Amygdala (tissue), 56 donors: Measurements from ENCODE around the gene OPN1MW3.
"Not testable (repeated sequence)": the region's sequence is repeated elsewhere in the genome, so short reads cannot be mapped to it uniquely, and the experiment has no call there.

Source experiments
- DNase-seq, 56 donors: peaks; one replicate each; lab custom pipeline; 2025; lab: John Stamatoyannopoulos, UW

The OPN1MW3 gene

DNA sequence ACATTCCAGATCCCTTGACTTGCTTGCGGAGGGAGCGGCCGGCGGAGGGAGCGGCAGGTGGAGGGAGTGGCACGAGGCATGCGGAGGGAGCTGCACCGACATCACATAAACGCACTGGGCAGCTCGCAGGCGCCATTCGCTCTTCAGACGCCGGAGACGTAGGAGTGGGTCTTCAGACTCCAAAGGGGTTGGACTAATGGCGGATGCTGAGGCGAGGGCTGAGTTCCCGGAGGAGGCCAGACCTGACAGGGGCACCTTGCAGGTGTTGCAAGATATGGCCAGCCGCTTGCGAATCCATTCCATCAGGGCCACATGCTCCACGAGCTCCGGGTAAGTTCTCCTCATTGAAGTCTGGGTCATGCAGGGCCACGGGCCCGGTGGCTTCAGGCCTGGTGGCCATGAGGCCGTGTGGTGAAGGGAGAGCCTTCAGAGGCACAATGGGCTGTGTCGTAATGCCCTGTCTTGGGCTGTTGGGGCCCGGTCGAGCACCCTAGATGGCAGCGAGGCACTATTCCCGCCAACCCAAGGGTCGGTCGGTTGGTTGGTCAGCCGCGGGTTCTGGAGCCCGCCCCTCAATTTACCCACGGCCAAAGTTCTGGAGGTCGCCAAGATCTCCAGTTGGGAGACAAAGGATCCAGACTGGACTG is 38.4 kb downstream of the OPN1MW3 start, which contains the start of gene TKTL1:
Gene TKTL1, plus strand, starts transcription at position 132 of the 647 bp plus-strand sequence. Its CDS starts 65 bp downstream, at position 197.
- DNase-seq = no peak

GRCh38 chrX:154296731-154297130 is 39.3 kb downstream of the OPN1MW3 start:
- DNase-seq = no peak

DNA sequence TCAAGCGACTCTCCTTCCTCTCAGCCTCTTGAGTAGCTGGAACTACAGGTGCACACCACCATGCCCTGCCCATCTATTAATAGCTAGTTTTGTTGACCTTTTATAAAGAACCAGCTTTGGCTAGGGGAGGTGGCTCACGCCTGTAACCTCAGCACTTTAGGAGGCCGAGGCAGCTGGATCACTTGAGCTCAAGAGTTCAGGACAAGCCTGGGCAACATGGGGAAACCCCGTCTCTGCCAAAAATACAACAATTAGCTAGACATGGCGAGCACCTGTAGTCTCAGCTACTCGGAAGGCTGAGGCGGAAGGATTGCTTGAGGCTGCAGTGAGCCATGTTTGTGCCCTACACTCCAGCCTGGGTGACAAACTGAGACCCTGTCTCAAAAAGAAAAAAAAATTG is 40.9 kb downstream of the OPN1MW3 start:
- no peak for DNase-seq

GRCh38 chrX:154300816-154301215 is 43.4 kb downstream of the OPN1MW3 start:
- no peak for DNase-seq

DNA sequence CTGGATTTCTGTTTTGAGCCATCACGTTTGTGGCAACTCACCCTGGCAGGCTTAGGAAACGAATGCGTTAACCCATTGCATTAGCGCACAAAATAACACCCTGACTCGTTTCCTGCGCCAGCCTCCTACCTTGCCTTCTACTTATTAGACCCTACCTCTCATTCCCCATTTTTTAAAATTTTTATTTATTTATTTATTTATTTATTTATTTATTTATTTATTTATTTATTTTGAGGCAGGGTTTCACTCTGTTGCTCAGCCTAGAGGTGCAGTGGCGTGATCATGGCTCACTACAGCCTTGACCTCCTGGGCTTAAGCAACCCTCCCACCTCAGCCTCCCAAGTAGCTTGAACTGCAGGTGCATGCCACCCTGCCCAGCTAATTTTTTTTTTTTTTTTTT is 45.6 kb downstream of the OPN1MW3 start:
- not testable (repeated sequence) for DNase-seq

- no peak for DNase-seq
Measured at GRCh38 chrX:154303476-154303875, 46.1 kb downstream of the OPN1MW3 start.

- no peak for DNase-seq
Measured at GRCh38 chrX:154304846-154305245, 47.5 kb downstream of the OPN1MW3 start.

- no peak for DNase-seq
Measured at GRCh38 chrX:154305541-154306205, 48.3 kb downstream of the OPN1MW3 start.

DNA sequence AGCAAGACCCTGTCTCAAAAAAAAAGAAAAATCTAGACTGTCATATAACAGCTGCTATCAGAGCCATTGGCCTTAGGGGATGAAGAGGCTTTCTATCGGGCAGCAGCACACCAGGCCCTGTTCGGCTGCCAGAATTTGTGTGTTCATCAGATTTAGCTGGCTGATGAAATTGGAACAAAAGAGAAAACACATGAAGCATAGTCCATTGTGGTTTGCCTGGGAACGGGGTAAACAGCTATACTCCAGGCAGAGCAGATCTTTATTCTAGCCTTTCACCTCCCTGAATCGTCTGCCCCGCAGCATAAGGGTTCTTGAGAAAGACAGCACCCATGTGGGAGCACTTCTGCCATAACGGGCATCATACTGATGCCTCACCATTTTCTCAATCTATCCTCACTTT is 49.8 kb downstream of the OPN1MW3 start:
- peak in 7 of 56 donors; percentile 2 to 15 (median 3) for DNase-seq

GRCh38 chrX:154308108-154308946 is 50.9 kb downstream of the OPN1MW3 start:
- DNase-seq = peak in 20 of 56 donors; percentile 1 to 45 (median 8)

GRCh38 chrX:154309041-154309775 is 51.8 kb downstream of the OPN1MW3 start:
- no peak for DNase-seq

- no peak for DNase-seq
Measured at GRCh38 chrX:154310616-154311536, 53.5 kb downstream of the OPN1MW3 start.

GRCh38 chrX:154312116-154312515 is 54.7 kb downstream of the OPN1MW3 start:
- no peak for DNase-seq

DNA sequence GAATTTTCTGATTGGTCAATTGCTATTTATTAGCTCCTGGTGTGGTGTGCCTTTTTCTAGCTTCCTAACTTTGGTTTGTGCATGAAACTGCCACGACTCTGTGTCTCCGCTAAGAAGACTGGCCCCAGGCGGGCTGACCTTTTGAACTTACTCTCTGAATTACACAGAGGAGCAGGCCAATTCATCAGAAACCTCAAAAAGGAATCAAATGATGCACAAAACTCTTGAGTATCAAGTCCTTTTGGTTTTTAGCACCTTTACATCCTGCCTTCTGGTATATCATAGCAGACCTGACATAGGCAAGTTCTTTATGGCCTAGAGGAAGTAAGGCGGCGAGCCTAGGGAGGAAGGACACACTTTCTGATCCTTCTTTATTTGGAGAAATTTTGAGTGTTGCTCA is 55.8 kb downstream of the OPN1MW3 start:
- no peak for DNase-seq

DNA sequence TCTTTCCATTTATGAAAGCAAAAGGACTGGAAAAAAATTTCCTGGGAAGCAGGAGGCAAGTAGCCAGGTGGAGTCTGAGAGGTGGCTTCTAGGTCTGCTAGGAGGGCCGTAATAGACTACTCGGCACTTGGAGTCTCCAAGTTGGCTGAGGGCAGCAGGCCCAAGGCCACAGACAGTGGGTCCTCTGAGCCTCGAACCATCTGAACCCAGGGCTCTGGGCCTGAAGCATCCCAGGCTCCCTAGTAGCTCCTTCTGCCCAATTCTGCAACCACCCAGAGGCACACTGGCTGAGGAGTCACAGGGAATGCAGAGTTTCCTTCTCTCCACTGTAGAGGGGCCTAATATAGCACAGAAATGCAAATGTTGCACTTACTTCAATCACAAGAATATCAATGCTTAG is 58.0 kb downstream of the OPN1MW3 start:
- DNase-seq = no peak

DNA sequence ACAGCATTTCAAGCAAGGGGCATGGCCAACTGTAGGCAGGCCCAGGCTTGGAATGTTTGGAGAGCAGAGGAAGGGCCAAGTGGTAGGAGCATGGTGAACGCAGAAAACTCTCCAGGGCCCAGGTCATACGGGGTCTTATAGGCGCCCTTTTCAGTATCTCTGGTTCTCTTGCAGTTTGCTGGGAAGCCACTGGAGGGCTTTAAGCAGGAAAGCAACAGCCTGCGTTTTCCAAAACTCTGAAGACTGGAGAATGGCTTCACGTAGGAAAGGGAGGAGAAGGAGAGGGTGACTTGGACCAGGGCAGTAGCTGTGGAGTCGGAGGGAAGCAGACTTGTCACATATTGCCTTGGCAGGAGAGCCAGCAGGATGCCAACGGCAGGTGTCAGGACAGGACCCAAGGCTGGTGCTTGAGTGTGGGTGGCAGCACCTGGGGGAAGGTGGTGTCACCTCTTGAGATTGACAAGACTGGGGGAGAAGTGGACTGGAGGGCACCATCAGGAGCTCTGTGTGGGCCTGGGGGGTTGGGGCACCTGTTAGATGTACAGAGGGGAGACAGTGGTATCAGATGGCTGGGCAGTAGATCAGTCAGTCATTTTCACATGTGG is 60.1 kb downstream of the OPN1MW3 start:
- DNase-seq = no peak

GRCh38 chrX:154320406-154320805 is 63.0 kb downstream of the OPN1MW3 start:
- no peak for DNase-seq
